ENCODE data around the gene GOLGA1. TPM values are rescaled to one million over a fixed set of nuclear protein-coding genes. Genes with fewer than 3 reads are reported as not detected.

GOLGA1 gene
- total RNA-seq, 2 experiments from 2014 or later: 20.9 to 21.6 TPM

GRCh38 chr9:124859803-124860581 is 80.9 kb downstream of the GOLGA1 start:
- Mint-ChIP-seq H3K4me3 (peak overlapping the region; percentile 86), H3K27me3 (no peaks in the 10 kb centered on the region), H3K36me3 (ENCODE audit: low read depth) (peaks cover 49% of the 10 kb centered on the region), H3K9me3 (no peaks in the 10 kb centered on the region), H3K4me1 (ENCODE audit: low read depth) (peaks cover 42% of the 10 kb centered on the region), H3K27ac (peak overlapping the region; percentile 95)
- no peak for ATAC-seq
- DNase-seq: no peak
- ChIA-PET POLR2A (interaction anchor here (0.6 to 12.4 kb wide), 5 partner anchors 8 to 381 kb away, joined by 3 to 280 read pairs (median 5); partner anchors contain the start of genes HSPA5 and NR6A1), CTCF (interaction anchor here (1.1 to 10.3 kb wide), 5 partner anchors 19 to 283 kb away, joined by 3 to 431 read pairs (median 5); partner anchors contain the start of genes NR6A1, OLFML2A and SCAI)
- TF ChIP-seq CTCF (IDR thresholded peaks at IDR 0.05): no peak
- intact Hi-C loops (cut with micrococcal nuclease): no loop called here

GRCh38 chr9:124858330-124859046 is 82.4 kb downstream of the GOLGA1 start:
- intact Hi-C loops (cut with micrococcal nuclease): no loop called here
- DNase-seq: no peak
- H3K4me3 Mint-ChIP-seq: peak overlapping the region; percentile 86
- H3K36me3 Mint-ChIP-seq (ENCODE audit: low read depth): peaks cover 47% of the 10 kb centered on the region
- POLR2A ChIA-PET: interaction anchor here (0.6 to 12.4 kb wide), 5 partner anchors 14 to 335 kb away, joined by 3 to 280 read pairs (median 5); partner anchors contain the start of gene NR6A1
- no peak overlapping the region for H3K27ac Mint-ChIP-seq
- ATAC-seq: no peak
- no peaks in the 10 kb centered on the region for H3K27me3 Mint-ChIP-seq
- H3K9me3 Mint-ChIP-seq: no peaks in the 10 kb centered on the region
- TF ChIP-seq CTCF (IDR thresholded peaks at IDR 0.05): no peak
- CTCF ChIA-PET: interaction anchor here (0.6 to 10.3 kb wide), 4 partner anchors 12 to 84 kb away, joined by 3 to 431 read pairs (median 11); partner anchors contain the start of genes NR6A1 and OLFML2A
- peaks cover 38% of the 10 kb centered on the region for H3K4me1 Mint-ChIP-seq (ENCODE audit: low read depth)

GRCh38 chr9:124857533-124858162 is 83.2 kb downstream of the GOLGA1 start:
- POLR2A ChIA-PET: interaction anchor here (1.1 to 12.4 kb wide), 4 partner anchors 15 to 336 kb away, joined by 3 to 280 read pairs (median 62); partner anchors contain the start of gene NR6A1
- Mint-ChIP-seq H3K9me3 (no peaks in the 10 kb centered on the region), H3K27ac (peak overlapping the region; percentile 55), H3K27me3 (peaks cover 1% of the 10 kb centered on the region), H3K4me1 (ENCODE audit: low read depth) (peaks cover 38% of the 10 kb centered on the region), H3K4me3 (peak overlapping the region; percentile 10), H3K36me3 (ENCODE audit: low read depth) (peaks cover 47% of the 10 kb centered on the region)
- DNase-seq: no peak
- TF ChIP-seq CTCF (IDR thresholded peaks at IDR 0.05): no peak
- CTCF ChIA-PET: interaction anchor here (1.1 to 10.3 kb wide), 4 partner anchors 11 to 83 kb away, joined by 3 to 431 read pairs (median 10); partner anchors contain the start of genes NR6A1 and OLFML2A
- intact Hi-C loops (cut with micrococcal nuclease): no loop called here
- no peak for ATAC-seq

DNA sequence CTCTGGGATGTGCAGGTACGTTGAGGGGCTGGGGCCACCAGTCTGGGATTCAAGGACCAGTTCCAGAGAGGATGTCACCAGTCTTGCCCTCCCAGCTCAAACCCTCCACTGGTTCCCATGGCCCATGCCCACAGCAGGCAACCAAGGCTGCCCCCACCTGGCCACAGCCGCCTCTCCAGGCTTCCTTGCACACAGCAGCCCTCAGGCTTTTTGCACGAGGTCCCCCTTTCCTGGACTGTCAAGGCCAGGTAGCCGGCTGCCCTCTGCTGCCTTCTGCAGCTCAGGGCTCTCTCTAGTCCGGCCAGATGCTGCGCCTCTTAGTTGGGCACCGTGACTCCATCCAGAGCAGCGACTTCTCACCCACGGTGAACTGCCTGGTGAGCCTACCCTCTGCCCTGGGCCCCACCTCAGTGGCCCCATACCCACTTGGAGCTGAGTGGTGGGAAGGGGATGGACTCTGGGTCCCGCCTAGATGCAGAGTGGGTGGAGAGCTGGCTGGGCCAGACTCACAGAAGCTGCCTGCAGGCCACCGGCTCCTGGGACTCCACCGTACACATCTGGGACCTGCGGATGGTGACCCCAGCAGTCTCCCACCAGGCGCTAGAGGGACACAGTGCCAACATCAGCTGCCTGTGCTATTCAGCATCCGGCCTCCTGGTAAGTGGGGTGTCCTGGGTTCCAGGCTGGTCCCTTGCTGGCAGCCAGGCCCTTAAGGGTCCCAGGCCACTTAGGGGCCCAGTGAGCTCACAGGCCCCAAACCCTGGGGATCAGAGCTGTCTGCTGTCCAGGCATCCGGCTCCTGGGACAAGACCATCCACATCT is 84.7 kb downstream of the GOLGA1 start:
- ATAC-seq (no peak), DNase-seq (peak; percentile 41)
- ChIA-PET POLR2A (interaction anchor here (0.9 to 12.4 kb wide), 10 partner anchors 8 to 385 kb away, joined by 3 to 280 read pairs (median 3); partner anchors contain the start of gene NR6A1), CTCF (interaction anchor here (0.7 to 10.3 kb wide), 5 partner anchors 10 to 89 kb away, joined by 3 to 431 read pairs (median 3); partner anchors contain the start of genes NR6A1 and OLFML2A)
- intact Hi-C loops (cut with micrococcal nuclease): no loop called here
- Mint-ChIP-seq H3K27ac (no peak overlapping the region), H3K27me3 (peaks cover 5% of the 10 kb centered on the region), H3K4me1 (ENCODE audit: low read depth) (peaks cover 42% of the 10 kb centered on the region), H3K36me3 (ENCODE audit: low read depth) (peaks cover 41% of the 10 kb centered on the region), H3K4me3 (no peak overlapping the region), H3K9me3 (no peaks in the 10 kb centered on the region)
- no peak for TF ChIP-seq CTCF (IDR thresholded peaks at IDR 0.05)

Measured in activated CD8-positive, alpha-beta T cell treated with anti-CD3 and anti-CD28 coated beads for 36 hours (primary cell).